ENCODE results near the gene SUGCT. TPM values are rescaled to one million over a fixed set of nuclear protein-coding genes. Genes with fewer than 3 reads are reported as not detected.

Gene SUGCT
- total and polyA plus RNA-seq, 8 donors = 2.0 to 4.2 (median 2.9) TPM

DNA sequence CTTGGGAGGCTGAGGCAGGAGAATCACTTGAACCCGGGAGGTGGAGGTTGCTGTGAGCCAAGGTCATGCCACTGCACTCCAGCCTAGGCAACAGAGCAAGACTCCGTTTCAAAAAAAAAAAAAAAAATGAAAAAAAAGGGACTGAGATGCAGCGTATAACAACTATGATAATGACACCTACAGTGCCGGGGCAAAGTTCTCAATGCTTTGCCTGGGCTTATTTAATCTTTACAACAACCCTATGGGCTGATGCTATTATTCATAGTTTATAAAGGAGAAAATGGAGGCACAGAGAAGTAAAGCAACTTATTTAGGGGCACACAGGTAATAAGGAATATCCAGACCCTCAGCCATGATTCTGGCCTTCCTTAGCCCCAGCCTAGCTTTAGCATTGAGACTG lies 47.6 kb downstream of the SUGCT start:
- no peak for DNase-seq
- no peak for TF ChIP-seq CTCF (IDR thresholded peaks at IDR 0.05)
- Histone ChIP-seq H3K36me3 (no peaks in the 10 kb centered on the region), H3K4me1 (no peaks in the 10 kb centered on the region), H3K4me3 (no peak overlapping the region), H3K9me3 (no peaks in the 10 kb centered on the region), H3K27me3 (no peaks in the 10 kb centered on the region), H3K27ac (no peak overlapping the region)
- no peak for ATAC-seq
- intact Hi-C loops (cut with DNase I) = no loop called here

- no peaks in the 10 kb centered on the region for H3K4me1 ChIP-seq
- ATAC-seq (no peak), DNase-seq (no peak)
- no peak overlapping the region for H3K4me3 ChIP-seq
- no peak overlapping the region for H3K27ac ChIP-seq
- H3K9me3 ChIP-seq = no peaks in the 10 kb centered on the region
- intact Hi-C loops (cut with DNase I) = no loop called here
- H3K27me3 ChIP-seq = no peaks in the 10 kb centered on the region
- no peaks in the 10 kb centered on the region for H3K36me3 ChIP-seq
- no peak for TF ChIP-seq CTCF (IDR thresholded peaks at IDR 0.05)
Measured at GRCh38 chr7:40186586-40186985, 51.8 kb downstream of the SUGCT start.

DNA sequence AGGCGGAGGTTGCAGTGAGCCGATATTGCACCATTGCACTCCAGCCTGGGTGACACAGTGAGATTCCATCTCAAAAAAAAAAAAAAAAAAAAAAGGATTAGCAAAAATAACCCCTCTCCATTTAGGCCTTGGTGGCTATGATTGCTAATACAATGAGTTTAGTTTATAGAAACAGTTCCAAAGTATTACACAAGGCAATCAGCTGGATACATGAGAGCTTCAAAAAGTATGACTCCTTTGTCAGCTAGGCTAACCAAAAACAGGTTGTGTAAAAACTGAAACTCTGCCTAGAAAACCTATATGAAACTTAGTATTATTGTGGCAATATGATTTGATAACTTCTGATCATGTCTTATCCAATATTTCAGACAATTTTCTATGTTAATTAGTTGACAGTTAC lies 57.2 kb downstream of the SUGCT start:
- intact Hi-C loops (cut with DNase I) = no loop called here
- Histone ChIP-seq H3K27ac (no peak overlapping the region), H3K27me3 (no peaks in the 10 kb centered on the region), H3K4me1 (no peaks in the 10 kb centered on the region), H3K36me3 (no peaks in the 10 kb centered on the region), H3K9me3 (no peaks in the 10 kb centered on the region), H3K4me3 (no peak overlapping the region)
- ATAC-seq = no peak
- TF ChIP-seq CTCF (IDR thresholded peaks at IDR 0.05) = no peak
- DNase-seq = no peak

- no peaks in the 10 kb centered on the region for H3K9me3 ChIP-seq
- H3K27me3 ChIP-seq = no peaks in the 10 kb centered on the region
- no peak for ATAC-seq
- intact Hi-C loops (cut with DNase I) = no loop called here
- no peak overlapping the region for H3K4me3 ChIP-seq
- no peak overlapping the region for H3K27ac ChIP-seq
- H3K4me1 ChIP-seq = no peaks in the 10 kb centered on the region
- H3K36me3 ChIP-seq = no peaks in the 10 kb centered on the region
- TF ChIP-seq CTCF (IDR thresholded peaks at IDR 0.05) = no peak
- no peak for DNase-seq
Measured at GRCh38 chr7:40194745-40195144, 59.9 kb downstream of the SUGCT start.

GRCh38 chr7:40197527-40197926 lies 62.7 kb downstream of the SUGCT start:
- no peak for DNase-seq
- Histone ChIP-seq H3K27ac (no peak overlapping the region), H3K36me3 (no peaks in the 10 kb centered on the region), H3K4me3 (no peak overlapping the region), H3K4me1 (no peaks in the 10 kb centered on the region), H3K27me3 (no peaks in the 10 kb centered on the region), H3K9me3 (no peaks in the 10 kb centered on the region)
- ATAC-seq = no peak
- TF ChIP-seq CTCF (IDR thresholded peaks at IDR 0.05) = no peak
- intact Hi-C loops (cut with DNase I) = no loop called here

Measured in left lung (tissue), 10 donors.